Trophoblast cell (in vitro differentiated cells and primary cell): ENCODE measurements around the gene SERPINE2. TPM values are rescaled to one million over a fixed set of nuclear protein-coding genes. Genes with fewer than 3 reads are reported as not detected.
A peak's percentile ranks its signal among the peaks of the same experiment; 100 is the strongest.

Experiments
- DNase-seq, 2 donors: peaks; one replicate each; pipeline ENCODE4 v3.0.0-alpha.2; 2016
- H2AFZ ChIP-seq: 2 replicates; pipeline ENCODE4 v1.6.1; 2013; ENCODE audit warnings: low read length, moderate library complexity, mild to moderate bottlenecking; ENCODE audit not compliant: insufficient read depth, poor library complexity
- H2AK5ac ChIP-seq: 2 replicates; pipeline ENCODE4 v1.6.1; 2013; ENCODE audit warnings: mild to moderate bottlenecking, low read length
- H2BK120ac ChIP-seq: 2 replicates; pipeline ENCODE4 v1.6.1; 2013; ENCODE audit warnings: low read length, mild to moderate bottlenecking, moderate library complexity; ENCODE audit not compliant: insufficient read depth, poor library complexity
- H2BK12ac ChIP-seq: 2 replicates; pipeline ENCODE4 v1.6.1; 2013; ENCODE audit warnings: mild to moderate bottlenecking, low read length, moderate library complexity
- H2BK5ac ChIP-seq: 2 replicates; pipeline ENCODE4 v1.6.1; 2013; ENCODE audit warnings: low read length, low read depth, moderate library complexity, mild to moderate bottlenecking; ENCODE audit not compliant: poor library complexity
- H3K14ac ChIP-seq: 2 replicates; pipeline ENCODE4 v1.6.1; 2013; ENCODE audit warnings: mild to moderate bottlenecking, low read length
- H3K18ac ChIP-seq: 2 replicates; pipeline ENCODE4 v1.6.1; 2013; ENCODE audit warnings: mild to moderate bottlenecking, low read length
- H3K23ac ChIP-seq: 2 replicates; pipeline ENCODE4 v1.6.1; 2013; ENCODE audit warnings: low read length
- H3K27ac ChIP-seq: 2 replicates; pipeline ENCODE4 v1.5.1; 2013; ENCODE audit warnings: low read depth, mild to moderate bottlenecking, inconsistent platforms, low read length, moderate library complexity
- H3K27me3 ChIP-seq: 2 replicates; pipeline ENCODE4 v1.6.1; 2013; ENCODE audit warnings: inconsistent platforms, mild to moderate bottlenecking, low read length, moderate library complexity; ENCODE audit not compliant: insufficient read depth
- H3K36me3 ChIP-seq, 2 experiments: 1 replicate in 1 of 2; 2 replicates in 1 of 2; pipeline ENCODE4 v1.6.1; 2013; ENCODE audit warnings: low read length in 2 of 2, mild to moderate bottlenecking in 2 of 2, moderate library complexity in 1 of 2; ENCODE audit not compliant: insufficient read depth in 2 of 2, control insufficient read depth in 1 of 2
- H3K4ac ChIP-seq: 2 replicates; pipeline ENCODE4 v1.6.1; 2013; ENCODE audit warnings: low read depth, mild to moderate bottlenecking, low read length, moderate library complexity
- H3K4me1 ChIP-seq, 2 experiments: 1 replicate in 1 of 2; 2 replicates in 1 of 2; pipeline ENCODE4 v1.6.1; 2013; ENCODE audit warnings: low read length in 2 of 2, mild to moderate bottlenecking in 2 of 2, moderate library complexity in 1 of 2; ENCODE audit not compliant: insufficient read depth in 2 of 2, control insufficient read depth in 1 of 2
- H3K4me2 ChIP-seq: 2 replicates; pipeline ENCODE4 v1.6.1; 2013; ENCODE audit warnings: inconsistent platforms, mild to moderate bottlenecking, low read length, moderate library complexity
- H3K4me3 ChIP-seq: 2 replicates; pipeline ENCODE4 v1.5.1; 2013; ENCODE audit warnings: mild to moderate bottlenecking, low read depth, low read length, inconsistent platforms
- H3K79me1 ChIP-seq: one replicate; pipeline ENCODE4 v1.6.1; 2013; ENCODE audit warnings: low read length
- H3K79me2 ChIP-seq: 2 replicates; pipeline ENCODE4 v1.6.1; 2013; ENCODE audit warnings: low read length, mild to moderate bottlenecking; ENCODE audit not compliant: control insufficient read depth, insufficient read depth, poor library complexity
- H3K9ac ChIP-seq: 2 replicates; pipeline ENCODE4 v1.6.1; 2013; ENCODE audit warnings: mild to moderate bottlenecking, low read length
- H3K9me3 ChIP-seq: 2 replicates; pipeline ENCODE4 v1.6.1; 2013; ENCODE audit warnings: low read depth, mild to moderate bottlenecking, control low read depth, inconsistent platforms, low read length; ENCODE audit not compliant: insufficient read depth
- H4K12ac ChIP-seq: 2 replicates; pipeline ENCODE4 v1.6.1; 2013; ENCODE audit warnings: low read depth, mild to moderate bottlenecking, low read length, moderate library complexity
- H4K8ac ChIP-seq: 2 replicates; pipeline ENCODE4 v1.6.1; 2013; ENCODE audit warnings: low read depth, mild to moderate bottlenecking, low read length, moderate library complexity
- H4K91ac ChIP-seq: one replicate; pipeline ENCODE4 v1.6.1; 2013; ENCODE audit warnings: low read depth, mild to moderate bottlenecking, low read length, moderate library complexity
- WGBS: extraction: QIAGEN DNeasy Blood & Tissue Kit; methylation state at CpG from one replicate; pipeline ENCODE4 v1.1.7; 2013; ENCODE audit warnings: missing lambda C conversion rate; ENCODE audit not compliant: insufficient read length, insufficient coverage; ENCODE audit errors: extremely low coverage; 5-methylcytosine and 5-hydroxymethylcytosine counted together
- polyA plus RNA-seq: library from polyadenylated mRNA; stranded (reverse); fragments of 200-250 nt; gene quantifications from 2 replicates; pipeline ENCODE4 v1.2.3, GENCODE V29; 2013

The SERPINE2 gene
- polyA plus RNA-seq: 169 and 186 TPM in 2 replicates

DNA sequence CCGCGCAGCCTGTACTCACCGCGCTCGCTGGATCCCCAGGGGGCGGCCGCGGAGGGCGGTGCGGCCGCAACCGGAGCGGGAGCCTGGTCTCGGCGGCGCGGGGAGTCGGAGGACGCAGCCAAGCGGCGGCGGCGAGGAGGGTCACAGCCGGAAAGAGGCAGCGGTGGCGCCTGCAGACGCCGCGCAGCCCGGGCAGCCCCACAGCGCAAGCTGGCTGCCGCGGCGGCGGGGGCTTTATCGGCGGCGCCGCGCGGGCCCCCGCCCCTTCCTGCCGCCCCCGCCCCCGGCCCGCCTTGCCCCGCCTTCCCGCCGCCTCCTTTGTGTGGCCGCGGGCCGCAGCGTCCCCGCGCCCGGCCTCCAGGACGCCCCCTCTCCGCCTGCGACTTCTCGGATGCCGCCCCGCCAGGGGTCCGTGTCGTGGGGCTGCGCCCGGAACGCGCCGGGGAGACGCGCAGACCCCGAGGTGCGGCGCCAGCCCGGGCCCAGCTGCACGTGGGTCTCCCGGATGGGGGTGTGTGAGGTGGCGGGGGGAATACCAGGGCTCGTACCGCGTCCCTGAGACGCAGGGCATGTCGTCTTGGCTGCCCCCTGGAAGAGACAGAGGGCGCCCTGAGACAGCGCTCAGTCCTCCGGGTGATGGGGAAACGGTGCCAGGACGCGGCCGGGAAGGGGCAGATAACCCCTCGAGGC lies at the start of gene SERPINE2:
SERPINE2 (minus strand) TSS at position 207 of the 690 bp plus-strand sequence. CDS start 37,386 bp downstream, outside the sequence.
- Histone ChIP-seq H4K12ac (peak within 1 kb of the TSS; percentile 49), H3K27me3 (peaks cover 3% of the 10 kb centered on the region), H2BK12ac (peak within 1 kb of the TSS; percentile 37), H3K4me1 (peaks cover 0 to 2% of the 10 kb centered on the region in 2 experiments), H3K14ac (peak within 1 kb of the TSS; percentile 56), H2BK120ac (peak within 1 kb of the TSS; percentile 52), H3K36me3 (no peaks in the 10 kb centered on the region), H4K91ac (peak within 1 kb of the TSS; percentile 71), H3K18ac (peak within 1 kb of the TSS; percentile 9), H3K4me3 (peak within 1 kb of the TSS; percentile 87), H3K9me3 (no peaks in the 10 kb centered on the region), H3K79me1 (peaks cover 3% of the 10 kb centered on the region), H3K79me2 (peaks cover 3% of the 10 kb centered on the region), H3K4me2 (peak within 1 kb of the TSS; percentile 96), H3K9ac (peak within 1 kb of the TSS; percentile 82), H3K27ac (no peak within 1 kb of the TSS), H3K4ac (no peak within 1 kb of the TSS), H3K23ac (no peak within 1 kb of the TSS), H2AFZ (peak within 1 kb of the TSS; percentile 47), H4K8ac (peak within 1 kb of the TSS; percentile 47), H2AK5ac (no peak within 1 kb of the TSS), H2BK5ac (peak within 1 kb of the TSS; percentile 8)
- no CpG with 5 or more reads among the region's 91 CpGs for WGBS
- peak; percentile 73 to 99 for DNase-seq

GRCh38 chr2:224086226-224086914 lies 47.3 kb upstream of the SERPINE2 start:
- peak; percentile 40 to 82 for DNase-seq
- no peak overlapping the region for H3K4me2 ChIP-seq
- H4K91ac ChIP-seq: no peak overlapping the region
- H3K4ac ChIP-seq: no peak overlapping the region
- H3K4me3 ChIP-seq: no peak overlapping the region
- H4K8ac ChIP-seq: no peak overlapping the region
- H2BK120ac ChIP-seq: no peak overlapping the region
- H3K79me2 ChIP-seq: no peaks in the 10 kb centered on the region
- no peaks in the 10 kb centered on the region for H3K9me3 ChIP-seq
- WGBS: no CpG with 5 or more reads among the region's 3 CpGs
- H3K9ac ChIP-seq: no peak overlapping the region
- no peak overlapping the region for H3K14ac ChIP-seq
- no peak overlapping the region for H4K12ac ChIP-seq
- H3K36me3 ChIP-seq: no peaks in the 10 kb centered on the region
- H2BK5ac ChIP-seq: no peak overlapping the region
- no peaks in the 10 kb centered on the region for H3K4me1 ChIP-seq
- H3K27me3 ChIP-seq: no peaks in the 10 kb centered on the region
- H2AK5ac ChIP-seq: no peak overlapping the region
- H3K79me1 ChIP-seq: peaks cover 2% of the 10 kb centered on the region
- H2BK12ac ChIP-seq: no peak overlapping the region
- H3K23ac ChIP-seq: no peak overlapping the region
- H3K27ac ChIP-seq: no peak overlapping the region
- no peak overlapping the region for H2AFZ ChIP-seq
- no peak overlapping the region for H3K18ac ChIP-seq

DNA sequence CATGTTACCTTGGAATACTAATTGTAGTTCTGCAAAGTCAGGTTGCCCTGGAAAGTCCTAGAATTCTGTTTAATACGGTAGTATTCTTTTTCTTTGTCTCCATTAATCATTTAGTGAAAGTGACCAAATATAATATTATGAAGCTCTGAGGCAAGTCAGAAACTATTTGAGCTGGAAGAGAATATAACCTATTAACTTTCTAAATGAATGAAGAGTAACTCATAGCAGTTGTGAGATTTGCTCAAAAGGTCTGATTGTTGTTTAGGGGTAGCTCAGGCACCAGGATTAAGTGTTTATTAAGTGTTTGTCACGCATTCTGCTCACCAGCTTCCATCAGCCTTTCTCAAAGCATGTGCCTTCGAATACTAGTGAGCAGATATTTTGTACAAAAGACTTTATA lies 46.7 kb upstream of the SERPINE2 start:
- no peak overlapping the region for H3K27ac ChIP-seq
- no peak overlapping the region for H3K14ac ChIP-seq
- H3K36me3 ChIP-seq: no peaks in the 10 kb centered on the region
- H3K79me1 ChIP-seq: peaks cover 2% of the 10 kb centered on the region
- no CpG with 5 or more reads among the region's 3 CpGs for WGBS
- no peak overlapping the region for H3K4ac ChIP-seq
- H3K4me2 ChIP-seq: no peak overlapping the region
- no peaks in the 10 kb centered on the region for H3K4me1 ChIP-seq
- no peak overlapping the region for H2BK12ac ChIP-seq
- no peaks in the 10 kb centered on the region for H3K27me3 ChIP-seq
- no peak overlapping the region for H3K9ac ChIP-seq
- no peaks in the 10 kb centered on the region for H3K9me3 ChIP-seq
- H2AK5ac ChIP-seq: no peak overlapping the region
- no peak overlapping the region for H2AFZ ChIP-seq
- no peak overlapping the region for H4K8ac ChIP-seq
- no peak for DNase-seq
- no peak overlapping the region for H4K12ac ChIP-seq
- H2BK120ac ChIP-seq: no peak overlapping the region
- no peak overlapping the region for H3K4me3 ChIP-seq
- H4K91ac ChIP-seq: no peak overlapping the region
- H3K18ac ChIP-seq: no peak overlapping the region
- no peak overlapping the region for H2BK5ac ChIP-seq
- H3K79me2 ChIP-seq: no peaks in the 10 kb centered on the region
- H3K23ac ChIP-seq: no peak overlapping the region

- H3K79me1 ChIP-seq: peaks cover 2% of the 10 kb centered on the region
- no CpG with 5 or more reads among the region's 2 CpGs for WGBS
- H2BK5ac ChIP-seq: no peak overlapping the region
- H3K79me2 ChIP-seq: no peaks in the 10 kb centered on the region
- no peak overlapping the region for H4K12ac ChIP-seq
- no peak overlapping the region for H3K9ac ChIP-seq
- H3K18ac ChIP-seq: no peak overlapping the region
- no peak overlapping the region for H3K14ac ChIP-seq
- no peak overlapping the region for H3K4me3 ChIP-seq
- no peak overlapping the region for H4K8ac ChIP-seq
- no peak for DNase-seq
- no peak overlapping the region for H3K4me2 ChIP-seq
- no peaks in the 10 kb centered on the region for H3K4me1 ChIP-seq
- no peak overlapping the region for H4K91ac ChIP-seq
- H3K27ac ChIP-seq: no peak overlapping the region
- H2BK120ac ChIP-seq: no peak overlapping the region
- no peaks in the 10 kb centered on the region for H3K27me3 ChIP-seq
- H2AFZ ChIP-seq: no peak overlapping the region
- no peak overlapping the region for H2AK5ac ChIP-seq
- no peak overlapping the region for H3K23ac ChIP-seq
- no peak overlapping the region for H2BK12ac ChIP-seq
- no peak overlapping the region for H3K4ac ChIP-seq
- H3K36me3 ChIP-seq: no peaks in the 10 kb centered on the region
- H3K9me3 ChIP-seq: no peaks in the 10 kb centered on the region
Measured at GRCh38 chr2:224085246-224085645, 46.2 kb upstream of the SERPINE2 start.
